Neural crest cell (in vitro differentiated cells): Measurements from ENCODE around the gene MEF2C. TPM values are rescaled to one million over a fixed set of nuclear protein-coding genes. Genes with fewer than 3 reads are reported as not detected.

Experiments used
- DNase-seq: peaks from one replicate; pipeline ENCODE4 v3.0.0; 2021; ENCODE audit warnings: low read depth, mixed read lengths, low spot score
- H3K27ac Mint-ChIP-seq: one replicate; pipeline ENCODE4 v1.8.0; 2021; ENCODE audit warnings: mild to moderate bottlenecking, mixed read lengths; ENCODE audit not compliant: unreplicated experiment
- H3K27me3 Mint-ChIP-seq: 2 replicates; pipeline ENCODE4 v1.8.0; 2021; ENCODE audit warnings: low read depth, mild to moderate bottlenecking, mixed read lengths
- H3K36me3 Mint-ChIP-seq: 2 replicates; pipeline ENCODE4 v1.8.0; 2021; ENCODE audit warnings: low read depth, mild to moderate bottlenecking, mixed read lengths
- H3K4me1 Mint-ChIP-seq: 2 replicates; pipeline ENCODE4 v1.8.0; 2021; ENCODE audit warnings: mixed read lengths
- H3K4me3 Mint-ChIP-seq: one replicate; pipeline ENCODE4 v1.8.0; 2021; ENCODE audit warnings: mild to moderate bottlenecking, mixed read lengths
- H3K9me3 Mint-ChIP-seq: 2 replicates; pipeline ENCODE4 v1.8.0; 2021; ENCODE audit warnings: mixed read lengths
- CTCF ChIP-seq: fragments of 200-600 bp; sonication (generic); conservative IDR thresholded peaks from 2 replicates; pipeline ENCODE4 v1.5.0; 2021; ENCODE audit warnings: antibody characterized with exemption, mild to moderate bottlenecking
- total RNA-seq: library from RNA; stranded (reverse); gene quantifications from 2 replicates; pipeline ENCODE4 v1.2.1, GENCODE V29; 2021

The MEF2C gene
- total RNA-seq, 1 donor from 2014 or later = 46.0 TPM

DNA sequence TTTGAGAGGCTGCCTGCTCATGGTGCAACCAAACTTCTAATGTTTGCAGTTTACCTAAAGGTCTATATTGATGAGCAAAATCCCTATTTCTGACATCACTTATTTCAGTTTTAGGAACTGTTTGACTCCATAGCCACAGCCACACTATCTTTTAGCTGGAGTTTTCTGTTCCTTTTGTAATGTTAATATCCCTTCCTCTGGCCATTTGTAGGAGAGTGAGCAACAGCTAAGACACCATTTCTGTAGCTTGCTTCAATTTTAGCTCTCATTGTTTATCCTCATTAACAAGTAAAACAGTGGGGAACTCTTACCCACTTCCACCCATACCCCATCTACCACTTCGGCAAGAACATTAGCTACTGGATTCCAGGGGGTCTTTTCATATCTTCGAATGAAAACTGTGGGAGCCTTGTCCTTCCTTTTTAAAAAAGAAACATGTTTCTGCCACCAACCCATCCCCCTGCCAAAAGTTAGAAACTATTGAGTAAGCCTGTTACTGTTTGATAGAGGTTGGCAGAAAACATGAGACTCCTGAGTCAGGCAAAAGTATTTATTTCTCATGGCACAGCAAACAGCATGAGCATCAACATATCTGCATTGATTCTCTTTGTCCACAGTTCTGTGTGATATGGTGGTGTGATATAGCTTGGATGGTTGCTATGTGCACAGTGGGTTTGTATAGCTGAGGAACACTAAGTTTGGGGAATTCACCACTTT is 174.1 kb downstream of the MEF2C start:
- no peak for TF ChIP-seq CTCF
- Mint-ChIP-seq H3K9me3 (peaks cover 3% of the 10 kb centered on the region), H3K36me3 (no peaks in the 10 kb centered on the region), H3K4me1 (peaks cover 6% of the 10 kb centered on the region), H3K4me3 (no peak overlapping the region), H3K27ac (no peak overlapping the region), H3K27me3 (no peaks in the 10 kb centered on the region)
- DNase-seq = no peak

GRCh38 chr5:88708021-88708420 is 175.0 kb downstream of the MEF2C start:
- Mint-ChIP-seq H3K9me3 (peaks cover 3% of the 10 kb centered on the region), H3K4me1 (peaks cover 6% of the 10 kb centered on the region), H3K27me3 (no peaks in the 10 kb centered on the region), H3K27ac (no peak overlapping the region), H3K36me3 (no peaks in the 10 kb centered on the region), H3K4me3 (no peak overlapping the region)
- TF ChIP-seq CTCF = no peak
- DNase-seq = no peak

DNA sequence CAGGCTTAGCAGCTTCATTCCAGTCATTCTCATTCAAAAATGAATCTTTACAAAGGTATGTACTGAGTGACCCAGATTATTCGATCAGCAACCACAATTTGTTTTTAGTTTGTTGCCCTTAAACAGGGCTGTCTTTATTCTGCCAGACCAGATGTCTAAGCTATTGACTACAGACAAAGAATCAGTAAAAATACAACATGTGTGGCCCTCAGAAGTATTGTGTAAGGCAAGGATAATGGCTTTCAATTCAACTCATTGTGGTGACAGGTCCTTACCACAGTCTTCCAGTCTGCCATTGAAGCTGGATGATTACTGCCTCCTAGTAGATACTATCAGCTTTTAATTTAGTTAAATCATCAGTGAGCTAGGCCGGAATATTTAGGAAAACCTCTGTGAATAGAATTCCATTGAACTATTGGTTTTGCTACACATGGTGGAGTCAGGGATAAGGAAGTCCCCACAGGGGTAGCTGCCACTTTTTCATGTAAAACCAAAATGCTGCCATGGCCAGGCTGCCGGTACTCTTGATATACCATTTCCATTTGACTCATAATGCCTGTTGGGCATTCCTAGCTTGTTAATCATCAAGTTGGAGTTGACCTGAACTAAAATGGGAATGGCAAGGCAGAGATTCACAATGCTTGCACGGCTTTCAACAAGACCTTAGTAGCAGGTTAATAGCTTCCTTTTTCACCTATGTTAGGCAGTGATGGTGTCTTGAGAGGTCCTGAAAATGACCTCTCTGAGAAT is 175.6 kb downstream of the MEF2C start:
- no peak for TF ChIP-seq CTCF
- H3K4me1 Mint-ChIP-seq = peaks cover 7% of the 10 kb centered on the region
- H3K27me3 Mint-ChIP-seq = no peaks in the 10 kb centered on the region

DNA sequence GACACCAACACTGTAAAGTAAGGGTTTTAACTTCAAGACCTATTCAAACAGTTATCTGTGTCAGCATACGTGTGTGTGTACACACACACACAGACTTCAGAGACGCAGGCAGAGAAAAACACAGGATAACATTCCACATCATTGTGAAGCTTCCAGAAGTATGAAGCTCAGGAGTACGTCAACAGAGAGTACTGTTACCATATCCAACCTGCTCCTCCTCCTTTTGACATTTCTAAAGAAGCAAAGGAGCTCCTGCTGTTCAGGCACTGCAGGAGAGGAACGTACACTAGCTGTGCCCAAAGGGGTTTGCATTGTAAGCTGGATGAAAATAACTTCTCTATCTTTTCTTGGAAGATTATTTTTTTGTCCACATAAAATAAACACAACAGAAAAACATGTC is 180.7 kb downstream of the MEF2C start:
- H3K4me1 Mint-ChIP-seq = peaks cover 5% of the 10 kb centered on the region
- peaks cover 41% of the 10 kb centered on the region for H3K27me3 Mint-ChIP-seq
- no peak overlapping the region for H3K4me3 Mint-ChIP-seq
- no peak for DNase-seq
- peaks cover 6% of the 10 kb centered on the region for H3K9me3 Mint-ChIP-seq
- H3K36me3 Mint-ChIP-seq = no peaks in the 10 kb centered on the region
- H3K27ac Mint-ChIP-seq = no peak overlapping the region
- no peak for TF ChIP-seq CTCF

More for the DNA sequence above, 175.6 kb downstream of the MEF2C start:
- Mint-ChIP-seq H3K27ac (no peak overlapping the region), H3K36me3 (no peaks in the 10 kb centered on the region), H3K4me3 (no peak overlapping the region), H3K9me3 (peaks cover 3% of the 10 kb centered on the region)
- DNase-seq = no peak

- H3K36me3 Mint-ChIP-seq = no peaks in the 10 kb centered on the region
- peaks cover 5% of the 10 kb centered on the region for H3K4me1 Mint-ChIP-seq
- no peak overlapping the region for H3K4me3 Mint-ChIP-seq
- H3K9me3 Mint-ChIP-seq = peaks cover 3% of the 10 kb centered on the region
- no peak for DNase-seq
- peaks cover 62% of the 10 kb centered on the region for H3K27me3 Mint-ChIP-seq
- H3K27ac Mint-ChIP-seq = no peak overlapping the region
- no peak for TF ChIP-seq CTCF
These were observed 182.9 kb downstream of the MEF2C start for GRCh38 chr5:88700121-88700520.
